HFFc6 (cell line): ENCODE results near the gene BSN. TPM values are rescaled to one million over a fixed set of nuclear protein-coding genes. Genes with fewer than 3 reads are reported as not detected.
"Not testable (repeated sequence)": the region's sequence is repeated elsewhere in the genome, so short reads cannot be mapped to it uniquely, and the experiment has no call there.

Experiments
- DNase-seq: peaks from one replicate; pipeline ENCODE4 v3.0.0-alpha.2; 2018
- H3K27ac Mint-ChIP-seq: 2 replicates; pipeline ENCODE4 v1.8.0; 2020; ENCODE audit warnings: mild to moderate bottlenecking, mixed read lengths
- H3K27me3 Mint-ChIP-seq: 2 replicates; pipeline ENCODE4 v1.8.0; 2021; ENCODE audit warnings: mild to moderate bottlenecking, moderate library complexity, mixed read lengths; ENCODE audit not compliant: insufficient read depth
- H3K36me3 Mint-ChIP-seq: 2 replicates; pipeline ENCODE4 v1.8.0; 2021; ENCODE audit warnings: low read depth, mixed read lengths
- H3K4me1 Mint-ChIP-seq: 2 replicates; pipeline ENCODE4 v1.8.0; 2020; ENCODE audit warnings: low read depth, mixed read lengths
- H3K4me3 Mint-ChIP-seq: 2 replicates; pipeline ENCODE4 v1.8.0; 2020; ENCODE audit warnings: mild to moderate bottlenecking, moderate library complexity, mixed read lengths
- H3K9me3 Mint-ChIP-seq: 2 replicates; pipeline ENCODE4 v1.8.0; 2020; ENCODE audit warnings: mild to moderate bottlenecking, mixed read lengths
- CTCF ChIP-seq: fragments of 200-600 bp; sonication (generic); IDR thresholded peaks from 2 replicates; pipeline ENCODE4 v1.5.0; 2021; ENCODE audit warnings: antibody characterized with exemption, mild to moderate bottlenecking
- total RNA-seq, 6 experiments: library from RNA; stranded (reverse); fragmentation: NEBNext Ultra II Directional; extraction: Animal tissue kit (Norgen Biotek cat#: 25700); gene quantifications; 2 replicates in 1 of 6; 3 replicates in 5 of 6; pipeline ENCODE4 v1.2.3, GENCODE V29; 2021

Gene BSN
- total RNA-seq, 6 experiments from 2014 or later = 0.02 to 0.14 (median 0.06) TPM

DNA sequence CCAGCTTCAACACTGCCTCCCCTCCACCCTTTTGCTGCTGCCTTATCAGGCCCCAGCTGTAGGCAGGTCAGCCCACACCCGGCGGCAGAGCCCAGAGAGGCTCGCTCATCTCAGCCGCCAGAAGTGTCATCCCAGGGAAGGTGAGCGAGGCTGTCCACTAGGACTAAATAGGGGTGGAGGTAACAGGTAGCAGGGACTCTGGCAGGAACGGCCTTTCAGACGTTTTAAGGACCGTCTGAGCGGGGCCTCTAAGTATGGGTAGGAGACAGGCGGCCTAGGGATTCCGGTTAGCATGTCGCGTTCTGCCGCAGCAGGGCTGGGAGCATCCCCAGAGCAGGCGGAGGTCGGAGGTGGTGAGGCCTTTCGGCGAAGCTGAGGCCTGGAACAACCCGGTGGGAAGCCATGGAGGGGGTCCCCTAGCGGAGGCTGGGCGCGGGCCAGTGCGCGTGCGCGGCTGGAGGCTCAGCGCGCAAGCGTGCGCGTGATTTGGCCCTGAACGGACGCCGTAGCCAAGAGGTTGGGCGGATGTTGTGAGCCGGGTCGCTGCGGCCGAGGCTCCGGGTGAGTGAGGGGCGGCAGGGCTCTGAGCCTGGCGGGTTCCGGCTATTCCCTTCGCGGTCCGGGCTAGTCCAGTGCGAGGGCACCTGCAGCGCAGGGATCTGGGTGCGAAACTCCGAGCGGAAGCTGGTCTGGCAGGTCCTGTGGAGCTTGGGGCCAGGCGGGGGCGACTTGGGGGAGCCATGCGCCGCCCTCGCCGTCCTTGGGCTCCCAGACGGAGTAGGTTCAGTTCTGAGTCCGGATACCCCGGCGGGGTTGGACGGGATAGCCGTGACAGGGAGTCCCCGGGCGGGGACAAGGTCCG lies 135.0 kb downstream of the BSN start, which contains the start of the genes MST1 and RNF123:
Gene MST1, minus strand, starts transcription at position 429 of the 862 bp plus-strand sequence. CDS start 783 bp downstream, outside the sequence.
Gene RNF123, plus strand, starts transcription at position 512 of the 862 bp plus-strand sequence. CDS start 1,609 bp downstream, outside the sequence.
- Mint-ChIP-seq H3K9me3 (no peaks in the 10 kb centered on the region), H3K4me3 (peak within 1 kb of the TSS; percentile 95), H3K27ac (peak within 1 kb of the TSS; percentile 93), H3K36me3 (peaks cover 5% of the 10 kb centered on the region; the same call in 1 of the 2 replicates), H3K27me3 (no peaks in the 10 kb centered on the region; the same call in 1 of the 2 replicates), H3K4me1 (peaks cover 25% of the 10 kb centered on the region)
- DNase-seq = peak; percentile 74
- TF ChIP-seq CTCF = peak; percentile 37

GRCh38 chr3:49689908-49690624 lies 135.8 kb downstream of the BSN start:
- H3K4me1 Mint-ChIP-seq = peaks cover 25% of the 10 kb centered on the region
- H3K27me3 Mint-ChIP-seq, DNase-seq, H3K9me3 Mint-ChIP-seq, H3K36me3 Mint-ChIP-seq: not testable (repeated sequence)
- H3K4me3 Mint-ChIP-seq = peak overlapping the region; percentile 95
- H3K27ac Mint-ChIP-seq = peak overlapping the region; percentile 93

- not testable (repeated sequence) for H3K36me3 Mint-ChIP-seq, H3K27me3 Mint-ChIP-seq, H3K9me3 Mint-ChIP-seq, H3K27ac Mint-ChIP-seq, DNase-seq
- Mint-ChIP-seq H3K4me3 (peak overlapping the region; percentile 95), H3K4me1 (peaks cover 25% of the 10 kb centered on the region)
These were observed 136.6 kb downstream of the BSN start for GRCh38 chr3:49690856-49691255.

DNA sequence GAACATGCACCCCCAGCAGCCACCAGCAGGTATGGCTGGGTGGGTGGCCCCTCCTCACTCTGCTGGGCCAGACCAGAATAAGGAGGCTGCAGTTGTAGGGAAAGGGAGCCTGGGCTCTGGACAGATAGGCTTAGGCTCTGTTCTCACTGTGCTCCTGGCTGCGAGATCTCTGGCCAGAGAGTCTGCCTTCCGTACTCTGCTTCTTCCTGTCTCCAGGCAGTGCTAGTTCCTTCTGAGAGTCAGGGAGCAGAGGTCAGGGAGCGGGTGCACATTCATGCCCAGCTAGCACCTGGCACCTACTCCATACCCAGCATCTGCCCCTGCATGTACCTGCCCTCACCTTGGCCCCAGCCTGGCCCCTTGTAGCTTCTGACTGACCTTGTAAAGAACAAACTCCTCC lies 137.2 kb downstream of the BSN start:
- H3K4me1 Mint-ChIP-seq = peaks cover 25% of the 10 kb centered on the region
- not testable (repeated sequence) for H3K4me3 Mint-ChIP-seq, H3K9me3 Mint-ChIP-seq, H3K27me3 Mint-ChIP-seq, H3K27ac Mint-ChIP-seq, H3K36me3 Mint-ChIP-seq, DNase-seq

DNA sequence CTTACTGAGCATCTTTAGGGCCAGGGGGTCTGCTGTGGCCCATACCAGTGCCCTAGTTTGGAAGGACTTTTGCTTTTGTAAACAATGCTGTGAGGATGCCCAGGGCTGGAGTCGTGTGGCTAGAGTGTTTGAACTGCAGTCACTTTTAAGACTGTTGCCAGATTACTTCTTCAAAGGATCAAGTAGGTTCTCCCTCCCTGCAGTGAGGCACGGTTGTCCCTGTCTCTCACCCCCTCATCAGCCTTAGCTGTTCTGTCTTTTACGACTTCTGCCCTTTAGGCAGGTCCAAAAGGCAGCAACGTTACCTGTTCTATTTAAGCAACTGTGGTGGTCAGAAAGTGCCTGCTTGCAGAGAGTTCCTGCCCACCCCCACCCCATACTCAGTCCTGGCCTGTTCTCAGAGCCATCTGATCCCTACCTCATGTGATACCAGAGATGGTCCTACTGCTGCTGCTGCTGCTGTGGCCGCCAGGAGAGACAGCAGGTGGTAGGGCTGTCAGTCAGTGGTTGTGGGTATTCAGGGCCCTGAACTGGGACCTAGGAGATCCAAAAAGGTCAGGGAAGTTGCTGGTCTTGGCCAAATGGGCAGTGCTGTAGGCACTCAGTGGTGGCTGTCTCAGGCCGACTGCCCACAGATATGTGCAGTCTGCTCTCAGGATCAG lies 140.3 kb downstream of the BSN start:
- peaks cover 15% of the 10 kb centered on the region for H3K4me1 Mint-ChIP-seq
- H3K36me3 Mint-ChIP-seq, H3K27me3 Mint-ChIP-seq, H3K4me3 Mint-ChIP-seq, H3K9me3 Mint-ChIP-seq, DNase-seq, H3K27ac Mint-ChIP-seq: not testable (repeated sequence)

GRCh38 chr3:49695350-49696015 lies 141.2 kb downstream of the BSN start:
- not testable (repeated sequence) for H3K27me3 Mint-ChIP-seq, DNase-seq, H3K4me1 Mint-ChIP-seq, H3K4me3 Mint-ChIP-seq, H3K27ac Mint-ChIP-seq, H3K36me3 Mint-ChIP-seq, H3K9me3 Mint-ChIP-seq

- no peaks in the 10 kb centered on the region for H3K36me3 Mint-ChIP-seq
- no peaks in the 10 kb centered on the region for H3K9me3 Mint-ChIP-seq
- DNase-seq = no peak
- H3K4me3 Mint-ChIP-seq = no peak overlapping the region
- no peak overlapping the region for H3K27ac Mint-ChIP-seq
- no peak for TF ChIP-seq CTCF
- H3K4me1 Mint-ChIP-seq = no peaks in the 10 kb centered on the region
- no peaks in the 10 kb centered on the region; the same call in none of the 2 replicates for H3K27me3 Mint-ChIP-seq
These were observed 145.2 kb downstream of the BSN start for GRCh38 chr3:49699281-49699979.
